HEK293 (cell line): ENCODE results near the gene RASEF.

Experiments used
- CTCF ChIA-PET: fragments of 350-600 bp; formaldehyde crosslinking; extraction: SDS; loops from one replicate; lab custom pipeline; 2021; ENCODE audit warnings: antibody characterized with exemption; lab: Yijun Ruan, JAX
- POLR2A ChIA-PET: fragments of 300-600 bp; formaldehyde crosslinking; extraction: SDS; loops from one replicate; lab custom pipeline; 2020; ENCODE audit warnings: antibody characterized with exemption, inconsistent platforms; lab: Yijun Ruan, JAX
- H3K27ac ChIP-seq: fragments of 200-500 bp; sonication (Bioruptor generic); 2 replicates; pipeline ENCODE4 v1.5.1; 2014; ENCODE audit warnings: low read depth, low read length, control low read depth, inconsistent platforms; ENCODE audit errors: extremely low read depth
- H3K36me3 ChIP-seq, 2 experiments: fragments of 200-500 bp in 1 of 2; sonication (Bioruptor generic) in 1 of 2; 1 replicate in 1 of 2; 2 replicates in 1 of 2; pipeline ENCODE4 v1.5.1; 2014 to 2017; ENCODE audit warnings: inconsistent platforms in 2 of 2, low read length in 2 of 2; ENCODE audit not compliant: control insufficient read depth in 2 of 2, insufficient read depth in 1 of 2
- H3K4me1 ChIP-seq: fragments of 200-500 bp; sonication (Bioruptor generic); 2 replicates; pipeline ENCODE4 v1.5.1; 2014; ENCODE audit warnings: mild to moderate bottlenecking, low read length, inconsistent platforms; ENCODE audit not compliant: control insufficient read depth, insufficient read depth
- H3K4me3 ChIP-seq: 2 replicates; pipeline ENCODE4 v1.5.1; 2011; ENCODE audit warnings: low read depth, mild to moderate bottlenecking, control low read depth, low read length, moderate library complexity
- H3K9me3 ChIP-seq: fragments of 200-500 bp; sonication (Bioruptor generic); 2 replicates; pipeline ENCODE4 v1.5.1; 2014; ENCODE audit warnings: low read depth, low read length, inconsistent platforms; ENCODE audit not compliant: control insufficient read depth, insufficient read depth
- CTCF ChIP-seq: fragments of 450-650 bp; formaldehyde crosslinking; IDR thresholded peaks from 2 replicates; pipeline ENCODE4 v1.5.1; 2016; ENCODE audit warnings: missing biosample characterization, missing genetic modification characterization
- FEZF1 ChIP-seq: fragments of 450-650 bp; formaldehyde crosslinking; IDR thresholded peaks from 2 replicates; pipeline ENCODE4 v1.5.1; 2016; ENCODE audit warnings: missing biosample characterization, missing genetic modification characterization
- PRDM6 ChIP-seq: fragments of 450-650 bp; formaldehyde crosslinking; IDR thresholded peaks from 2 replicates; pipeline ENCODE4 v1.5.1; 2017; ENCODE audit warnings: missing biosample characterization, missing genetic modification characterization
- ZNF148 ChIP-seq: fragments of 450-650 bp; formaldehyde crosslinking; IDR thresholded peaks from 2 replicates; pipeline ENCODE4 v1.5.0; 2017; ENCODE audit warnings: missing biosample characterization, missing genetic modification characterization, borderline replicate concordance
- ZNF157 ChIP-seq: fragments of 450-650 bp; formaldehyde crosslinking; IDR thresholded peaks from 2 replicates; pipeline ENCODE4 v1.5.1; 2016; ENCODE audit warnings: missing biosample characterization, missing genetic modification characterization
- ZNF214 ChIP-seq: fragments of 450-650 bp; formaldehyde crosslinking; IDR thresholded peaks from 2 replicates; pipeline ENCODE4 v1.5.1; 2017; ENCODE audit warnings: missing biosample characterization, mild to moderate bottlenecking, missing genetic modification characterization, borderline replicate concordance
- ZNF433 ChIP-seq: fragments of 450-650 bp; formaldehyde crosslinking; IDR thresholded peaks from 2 replicates; pipeline ENCODE4 v1.5.1; 2016; ENCODE audit warnings: missing biosample characterization, missing genetic modification characterization, low read depth
- ZNF488 ChIP-seq: fragments of 450-650 bp; formaldehyde crosslinking; IDR thresholded peaks from 2 replicates; pipeline ENCODE4 v1.5.1; 2016; ENCODE audit warnings: missing biosample characterization, missing genetic modification characterization
- ZNF518A ChIP-seq: fragments of 450-650 bp; formaldehyde crosslinking; conservative IDR thresholded peaks from 2 replicates; pipeline ENCODE4 v1.5.1; 2016; ENCODE audit warnings: low read depth, missing biosample characterization, missing genetic modification characterization
- ZNF580 ChIP-seq: fragments of 450-650 bp; formaldehyde crosslinking; IDR thresholded peaks from 2 replicates; pipeline ENCODE4 v1.5.1; 2016; ENCODE audit warnings: missing biosample characterization, missing genetic modification characterization
- ZNF585B ChIP-seq: fragments of 450-650 bp; formaldehyde crosslinking; IDR thresholded peaks from 2 replicates; pipeline ENCODE4 v1.5.1; 2016; ENCODE audit warnings: missing biosample characterization, missing genetic modification characterization
- ZNF621 ChIP-seq: fragments of 450-650 bp; formaldehyde crosslinking; IDR thresholded peaks from 2 replicates; pipeline ENCODE4 v1.5.1; 2017; ENCODE audit warnings: missing biosample characterization, missing genetic modification characterization
- ZNF692 ChIP-seq: fragments of 450-650 bp; formaldehyde crosslinking; IDR thresholded peaks from 2 replicates; pipeline ENCODE4 v1.5.1; 2016; ENCODE audit warnings: missing biosample characterization, missing genetic modification characterization
- ZNF76 ChIP-seq: fragments of 450-650 bp; formaldehyde crosslinking; IDR thresholded peaks from 2 replicates; pipeline ENCODE4; 2016; ENCODE audit warnings: low read depth, missing biosample characterization, missing genetic modification characterization, borderline replicate concordance
- ZNF791 ChIP-seq: fragments of 450-650 bp; formaldehyde crosslinking; IDR thresholded peaks from 2 replicates; pipeline ENCODE4 v1.5.1; 2016; ENCODE audit warnings: missing biosample characterization, missing genetic modification characterization

RASEF gene

GRCh38 chr9:82997476-82998140 is 65.3 kb downstream of the RASEF start:
- CTCF ChIA-PET = interaction anchor here (0.6 kb wide), 1 partner anchor 465 kb away, joined by 6 read pairs; no protein-coding TSS in a partner anchor
- Histone ChIP-seq H3K36me3 (peaks cover 3 to 82% of the 10 kb centered on the region in 2 experiments), H3K9me3 (no peaks in the 10 kb centered on the region), H3K27ac (no peak overlapping the region), H3K4me3 (no peak overlapping the region), H3K4me1 (no peaks in the 10 kb centered on the region)
- TF ChIP-seq ZNF433 (tag by site-specific recombination) = no peak
- TF ChIP-seq ZNF214 (tag by site-specific recombination) = no peak
- TF ChIP-seq FEZF1 (tag by site-specific recombination) = no peak
- no peak for TF ChIP-seq ZNF580 (tag by site-specific recombination)
- TF ChIP-seq ZNF692 = no peak
- POLR2A ChIA-PET = no interaction called here

GRCh38 chr9:82996941-82997340 is 66.0 kb downstream of the RASEF start:
- Histone ChIP-seq H3K4me1 (no peaks in the 10 kb centered on the region), H3K9me3 (no peaks in the 10 kb centered on the region), H3K36me3 (peaks cover 3 to 88% of the 10 kb centered on the region in 2 experiments), H3K4me3 (no peak overlapping the region), H3K27ac (no peak overlapping the region)
- ChIA-PET POLR2A (no interaction called here), CTCF (no interaction called here)
- TF ChIP-seq ZNF157 (tag by site-specific recombination) (no peak), ZNF488 (tag by site-specific recombination) (no peak), ZNF791 (no peak), ZNF585B (tag by site-specific recombination) (no peak), PRDM6 (tag by site-specific recombination) (no peak), CTCF (tag by site-specific recombination) (no peak)

- H3K4me3 ChIP-seq = no peak overlapping the region
- no peaks in the 10 kb centered on the region for H3K9me3 ChIP-seq
- no peaks in the 10 kb centered on the region for H3K4me1 ChIP-seq
- ChIA-PET CTCF (no interaction called here), POLR2A (no interaction called here)
- peaks cover 3 to 93% of the 10 kb centered on the region in 2 experiments for H3K36me3 ChIP-seq
- no peak overlapping the region for H3K27ac ChIP-seq
- TF ChIP-seq ZNF76 (no peak), ZNF148 (tag by site-specific recombination) (no peak), ZNF621 (tag by site-specific recombination) (no peak), ZNF518A (no peak)
Measured at GRCh38 chr9:82993856-82994605, 68.9 kb downstream of the RASEF start.
